HG03558 (cell line): ENCODE measurements around the gene CBX7.
"Not testable (repeated sequence)": the region's sequence is repeated elsewhere in the genome, so short reads cannot be mapped to it uniquely, and the experiment has no call there.

Experiments used
- ATAC-seq: cut with Tn5 transposase; IDR thresholded peaks from one replicate; pipeline ENCODE4 v1.9.1; 2021; ENCODE audit warnings: moderate number of reproducible peaks; ENCODE audit not compliant: unreplicated experiment; ENCODE audit errors: extremely low read depth

Gene CBX7

DNA sequence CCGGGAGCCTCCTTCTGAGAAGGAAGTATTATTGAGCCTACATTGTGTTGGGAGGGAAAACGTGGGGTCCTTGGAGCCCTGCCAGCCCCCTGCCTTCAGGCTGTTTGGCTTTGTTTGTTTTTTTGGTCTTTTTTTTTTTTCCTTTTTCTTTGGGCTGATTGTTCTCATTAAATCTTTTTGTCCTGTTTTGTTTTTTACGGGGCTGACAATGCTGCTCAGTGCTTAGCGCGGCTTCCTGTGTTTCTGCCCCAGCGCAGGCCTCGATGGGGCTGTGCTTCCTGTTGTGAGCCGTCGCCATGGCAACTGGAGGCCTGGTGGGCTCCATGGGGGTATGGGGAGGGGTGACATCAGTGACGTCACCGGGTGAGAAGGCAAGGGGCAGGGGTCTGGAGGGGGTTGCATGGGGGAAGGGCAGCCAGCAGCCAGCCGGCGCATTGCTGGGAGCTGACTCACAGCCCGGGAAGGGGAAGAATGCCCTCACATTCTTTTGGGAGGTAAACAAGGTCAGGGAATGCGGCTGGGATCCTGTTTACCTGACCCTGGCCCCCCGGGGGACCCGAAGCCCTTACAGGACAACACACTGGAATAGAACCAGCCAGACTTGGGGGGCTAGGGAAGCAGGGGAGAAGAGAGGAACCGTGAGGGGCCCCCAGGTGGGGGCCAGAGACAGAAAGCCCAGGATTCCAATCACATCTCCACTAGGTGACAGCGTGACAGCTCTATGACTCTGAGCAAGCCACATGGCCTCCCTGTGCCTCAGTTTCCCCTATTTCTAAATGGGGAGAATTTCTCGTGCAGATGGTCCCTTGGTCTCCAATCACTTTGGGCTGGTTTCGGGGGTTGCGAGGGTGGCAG, 22.2 kb upstream of the CBX7 start:
- no peak for ATAC-seq

DNA sequence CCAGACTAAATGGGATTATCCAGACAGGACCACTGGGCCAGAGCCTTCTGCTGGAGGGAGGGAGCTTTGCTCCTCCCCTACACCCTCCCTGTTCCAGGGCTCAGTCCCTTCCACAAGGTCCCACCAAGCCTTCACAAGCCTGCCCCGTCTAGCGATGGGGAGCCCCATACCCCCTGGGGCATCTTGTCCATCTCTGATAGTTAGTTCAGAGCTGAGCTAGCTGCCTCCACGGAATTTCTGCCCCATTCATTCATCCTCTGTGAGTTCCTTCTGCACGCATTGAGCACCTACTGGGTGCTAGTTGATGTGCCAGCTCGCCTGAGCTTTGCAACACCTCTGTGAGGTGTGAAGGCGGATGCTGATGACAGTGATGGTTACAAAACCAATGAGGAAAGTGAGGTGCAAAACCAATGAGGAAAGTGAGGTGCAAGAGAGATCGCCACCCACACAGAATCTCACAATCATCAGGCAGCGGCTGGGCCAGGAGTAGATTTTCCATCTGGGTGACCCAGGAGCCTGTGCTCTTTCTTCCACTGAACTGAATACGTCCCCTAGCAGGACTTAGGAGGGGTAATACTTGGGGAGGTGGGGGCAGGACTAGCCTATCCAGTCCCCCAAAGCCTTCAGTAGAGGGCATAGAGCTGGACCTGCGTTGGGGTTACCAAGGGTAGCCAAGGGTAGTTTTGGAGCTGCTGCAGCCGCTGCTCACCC, 21.5 kb upstream of the CBX7 start:
- no peak for ATAC-seq

GRCh38 chr22:39173050-39173706, 20.7 kb upstream of the CBX7 start:
- ATAC-seq: no peak

- not testable (repeated sequence) for ATAC-seq
These were observed 20.0 kb upstream of the CBX7 start for GRCh38 chr22:39172265-39173049.

- ATAC-seq: no peak
These were observed 19.3 kb upstream of the CBX7 start for GRCh38 chr22:39171623-39172264.

GRCh38 chr22:39170825-39171622, 18.5 kb upstream of the CBX7 start:
- no peak for ATAC-seq

- no peak for ATAC-seq
These were observed 17.5 kb upstream of the CBX7 start for GRCh38 chr22:39169797-39170466.

GRCh38 chr22:39166547-39166946, 14.1 kb upstream of the CBX7 start:
- no peak for ATAC-seq

DNA sequence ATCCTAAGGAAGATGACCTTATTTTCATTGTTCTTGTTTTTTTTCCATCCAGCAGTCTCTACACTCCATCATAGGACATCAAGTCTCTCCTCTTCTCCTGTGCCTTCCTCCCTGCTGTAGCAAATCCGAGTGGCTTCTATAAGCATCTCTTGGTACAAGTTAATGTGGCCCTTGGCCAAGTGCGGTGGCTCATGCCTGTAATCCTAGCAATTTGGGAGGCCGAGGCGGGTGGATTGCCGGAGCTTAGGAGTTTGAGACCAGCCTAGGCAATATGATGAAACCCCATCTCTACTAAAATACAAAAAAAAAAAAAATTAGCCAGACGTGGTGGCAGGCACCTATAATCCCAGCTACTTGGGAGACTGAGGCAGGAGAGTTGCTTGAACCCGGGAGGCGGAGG, 3.6 kb upstream of the CBX7 start:
- not testable (repeated sequence) for ATAC-seq

DNA sequence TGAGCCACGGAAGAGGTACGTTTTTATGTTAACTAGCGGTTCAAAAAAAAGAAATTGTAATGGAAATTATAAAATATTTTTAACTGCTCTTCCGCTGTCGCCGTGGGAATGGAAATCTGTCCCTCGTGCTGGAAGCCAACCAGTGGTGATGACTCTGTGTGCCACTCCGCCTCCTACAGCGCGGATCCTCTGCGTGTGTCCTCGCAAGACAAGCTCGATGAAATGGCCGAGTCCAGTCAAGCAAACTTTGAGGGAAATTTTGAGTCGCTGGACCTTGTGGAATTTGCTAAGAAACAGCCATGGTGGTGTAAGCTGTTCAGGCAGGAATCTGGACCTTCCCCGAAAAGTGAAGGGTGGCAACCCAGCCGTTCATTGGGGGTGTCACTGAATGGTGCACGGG, 2.9 kb upstream of the CBX7 start:
- no peak for ATAC-seq

- ATAC-seq: no peak
These were observed 789 bp upstream of the CBX7 start for GRCh38 chr22:39153220-39153717.

GRCh38 chr22:39152024-39152510, 413 bp downstream of the CBX7 start:
- ATAC-seq: no peak

DNA sequence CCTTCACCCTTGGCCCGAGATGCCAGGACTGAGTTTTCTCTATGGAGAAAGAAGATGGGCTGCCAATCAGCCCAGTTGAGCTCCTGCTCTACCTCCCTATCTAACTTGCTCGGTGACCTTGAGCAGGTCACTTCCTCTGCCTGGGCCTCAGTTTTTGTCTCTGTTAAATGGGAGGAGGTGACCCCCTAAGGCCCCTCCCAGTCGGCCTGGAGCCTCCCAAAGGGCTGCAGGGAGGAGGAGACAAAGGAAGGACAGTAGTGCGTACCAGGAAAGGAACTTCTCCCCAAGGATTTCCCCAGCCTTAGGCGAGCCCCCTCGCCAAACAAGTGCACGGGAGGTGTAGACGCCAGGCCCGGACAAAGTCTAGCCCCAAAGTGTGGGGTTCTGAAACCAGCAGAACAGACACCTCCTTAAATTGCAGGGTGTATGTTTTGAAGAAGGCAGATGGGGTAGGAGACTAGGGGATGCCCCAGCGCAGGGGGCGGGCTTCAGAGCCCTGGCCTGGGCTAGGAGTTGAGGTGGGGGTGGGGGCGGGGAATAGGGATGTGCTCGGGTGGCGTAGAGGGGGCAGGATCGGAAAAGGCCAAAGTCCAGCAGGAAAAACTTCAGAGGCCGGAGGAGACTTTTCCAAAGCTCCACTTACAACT, 1.0 kb downstream of the CBX7 start:
- ATAC-seq: no peak

GRCh38 chr22:39150848-39151215, 1.6 kb downstream of the CBX7 start:
- no peak for ATAC-seq

GRCh38 chr22:39149915-39150847, 2.3 kb downstream of the CBX7 start:
- no peak for ATAC-seq

- no peak for ATAC-seq
These were observed 3.5 kb downstream of the CBX7 start for GRCh38 chr22:39148727-39149535.
